Osteoblast (primary cell): ENCODE data around the gene DPP8. TPM values are rescaled to one million over a fixed set of nuclear protein-coding genes. Genes with fewer than 3 reads are reported as not detected.
A peak's percentile ranks its signal among the peaks of the same experiment; 100 is the strongest.

Experiments used
- DNase-seq: peaks from one replicate; pipeline ENCODE4 v3.0.0; 2011; ENCODE audit warnings: low spot score, mixed read lengths; ENCODE audit not compliant: insufficient read length; ENCODE audit errors: missing footprints
- H2AFZ ChIP-seq: 2 replicates; pipeline ENCODE4 v1.6.0; 2011; ENCODE audit warnings: mild to moderate bottlenecking, low read length
- H3K27ac ChIP-seq: 2 replicates; pipeline ENCODE4 v1.5.1; 2011; ENCODE audit warnings: mild to moderate bottlenecking, low read depth, low read length, moderate library complexity
- H3K27me3 ChIP-seq: 2 replicates; pipeline ENCODE4 v1.6.0; 2012; ENCODE audit warnings: mild to moderate bottlenecking, control low read depth, inconsistent platforms, low read length, moderate library complexity; ENCODE audit not compliant: insufficient read depth
- H3K36me3 ChIP-seq: 2 replicates; pipeline ENCODE4 v1.5.1; 2011; ENCODE audit warnings: mild to moderate bottlenecking, low read length, control low read depth, moderate library complexity; ENCODE audit not compliant: insufficient read depth
- H3K4me1 ChIP-seq: 2 replicates; pipeline ENCODE4 v1.5.1; 2011; ENCODE audit warnings: mild to moderate bottlenecking, low read length, control low read depth, moderate library complexity; ENCODE audit not compliant: insufficient read depth
- H3K4me2 ChIP-seq: 2 replicates; pipeline ENCODE4 v1.6.0; 2011; ENCODE audit warnings: mild to moderate bottlenecking, low read length; ENCODE audit not compliant: insufficient read depth
- H3K4me3 ChIP-seq: fragments of 200-600 bp; sonication (generic); 3 replicates; pipeline ENCODE4 v1.5.1; 2012; ENCODE audit warnings: mild to moderate bottlenecking, low read length, inconsistent platforms; ENCODE audit not compliant: insufficient read depth
- H3K79me2 ChIP-seq: 2 replicates; pipeline ENCODE4 v1.6.0; 2012; ENCODE audit warnings: mild to moderate bottlenecking, low read length, control low read depth, inconsistent platforms; ENCODE audit not compliant: insufficient read depth
- H3K9me3 ChIP-seq: 2 replicates; pipeline ENCODE4 v1.5.1; 2011; ENCODE audit warnings: low read depth, low read length, control low read depth
- H4K20me1 ChIP-seq: 2 replicates; pipeline ENCODE4 v1.6.0; 2012; ENCODE audit warnings: mild to moderate bottlenecking, low read length, control low read depth; ENCODE audit not compliant: insufficient read depth
- CTCF ChIP-seq: IDR thresholded peaks from 2 replicates; pipeline ENCODE4 v1.5.1; 2011; ENCODE audit warnings: mild to moderate bottlenecking, low read depth, low read length, moderate library complexity; ENCODE audit errors: extremely low read depth
- total RNA-seq: library from RNA; depleted of rRNA; stranded (reverse); fragments of >200 nt; gene quantifications from 2 replicates; pipeline ENCODE4 v1.2.3, GENCODE V29; 2012

Gene DPP8
- total RNA-seq, 1 donor: 40.9 TPM

GRCh38 chr15:65541231-65541820, 23.8 kb upstream of the DPP8 start:
- Histone ChIP-seq H3K4me2 (no peak overlapping the region), H3K9me3 (no peaks in the 10 kb centered on the region), H3K27me3 (no peaks in the 10 kb centered on the region), H3K79me2 (peaks cover 66% of the 10 kb centered on the region), H3K36me3 (no peaks in the 10 kb centered on the region), H3K4me3 (no peak overlapping the region), H2AFZ (no peak overlapping the region), H4K20me1 (peaks cover 11% of the 10 kb centered on the region), H3K4me1 (no peaks in the 10 kb centered on the region), H3K27ac (no peak overlapping the region)
- DNase-seq: no peak
- no peak for TF ChIP-seq CTCF

DNA sequence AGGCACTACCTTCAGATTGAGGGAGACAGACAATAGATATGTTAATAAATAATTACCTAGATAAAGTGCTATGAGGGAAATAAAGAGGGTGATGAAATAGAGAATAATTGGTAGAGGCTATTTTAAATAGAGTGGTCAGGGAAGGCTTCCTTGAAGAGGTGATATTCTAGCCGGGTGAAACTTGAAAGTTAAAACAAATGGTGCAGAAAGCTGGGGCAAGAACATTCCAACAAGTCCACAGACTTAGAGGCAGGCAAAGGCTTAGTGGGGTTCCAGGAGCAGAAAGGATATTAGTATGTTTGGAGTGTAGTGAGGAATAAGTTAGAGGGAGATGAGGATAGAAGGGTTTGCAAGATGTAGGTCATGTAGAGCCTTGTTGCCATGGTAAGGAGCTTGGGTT, 22.8 kb upstream of the DPP8 start:
- no peak overlapping the region for H3K27ac ChIP-seq
- no peak for TF ChIP-seq CTCF
- H3K4me3 ChIP-seq: no peak overlapping the region
- no peaks in the 10 kb centered on the region for H3K4me1 ChIP-seq
- H2AFZ ChIP-seq: no peak overlapping the region
- no peaks in the 10 kb centered on the region for H3K27me3 ChIP-seq
- H3K9me3 ChIP-seq: no peaks in the 10 kb centered on the region
- peaks cover 71% of the 10 kb centered on the region for H3K79me2 ChIP-seq
- H3K4me2 ChIP-seq: no peak overlapping the region
- H3K36me3 ChIP-seq: no peaks in the 10 kb centered on the region
- DNase-seq: no peak
- H4K20me1 ChIP-seq: peaks cover 15% of the 10 kb centered on the region

DNA sequence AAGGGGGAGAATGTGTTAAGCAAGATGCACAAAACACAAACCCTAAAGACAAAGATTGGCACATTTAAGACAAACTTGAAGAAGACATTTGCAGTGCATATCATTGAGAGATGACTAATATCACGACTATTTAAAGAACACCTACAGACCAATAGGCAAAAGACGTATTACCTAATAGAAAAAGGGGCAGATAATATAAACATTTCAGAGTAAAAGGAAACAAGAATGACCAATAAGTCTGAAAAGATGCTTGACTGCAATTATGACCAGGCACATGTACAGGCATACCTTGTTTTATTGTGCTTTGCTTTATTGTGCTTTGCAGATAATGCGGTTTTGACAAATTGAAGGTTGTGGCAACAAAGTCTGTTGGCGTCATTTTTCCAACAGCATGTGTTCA, 17.7 kb upstream of the DPP8 start:
- Histone ChIP-seq H3K9me3 (no peaks in the 10 kb centered on the region), H2AFZ (no peak overlapping the region), H3K27ac (no peak overlapping the region), H3K36me3 (no peaks in the 10 kb centered on the region), H3K79me2 (peaks cover 84% of the 10 kb centered on the region), H3K27me3 (no peaks in the 10 kb centered on the region), H4K20me1 (peaks cover 47% of the 10 kb centered on the region), H3K4me1 (peaks cover 13% of the 10 kb centered on the region), H3K4me3 (no peak overlapping the region), H3K4me2 (no peak overlapping the region)
- TF ChIP-seq CTCF: no peak
- DNase-seq: no peak

- no peaks in the 10 kb centered on the region for H3K9me3 ChIP-seq
- peaks cover 38% of the 10 kb centered on the region for H4K20me1 ChIP-seq
- H3K27me3 ChIP-seq: no peaks in the 10 kb centered on the region
- peaks cover 73% of the 10 kb centered on the region for H3K79me2 ChIP-seq
- no peak overlapping the region for H2AFZ ChIP-seq
- H3K4me2 ChIP-seq: peak overlapping the region; percentile 43
- peak; percentile 73 for DNase-seq
- H3K36me3 ChIP-seq: no peaks in the 10 kb centered on the region
- TF ChIP-seq CTCF: no peak
- H3K27ac ChIP-seq: no peak overlapping the region
- H3K4me1 ChIP-seq: peaks cover 17% of the 10 kb centered on the region
- H3K4me3 ChIP-seq: no peak overlapping the region
Measured at GRCh38 chr15:65533057-65533756, 15.7 kb upstream of the DPP8 start.
